Measurements from ENCODE around the gene ORMDL2. TPM values are rescaled to one million over a fixed set of nuclear protein-coding genes. Genes with fewer than 3 reads are reported as not detected.

Gene ORMDL2
- total RNA-seq, 3 donors from 2014 or later: 13.1 to 28.5 (median 21.0) TPM

GRCh38 chr12:55789171-55789570 lies 28.7 kb upstream of the ORMDL2 start:
- H3K27me3 ChIP-seq: no peaks in the 10 kb centered on the region
- intact Hi-C loops (cut with DNase I; ENCODE audit: low total_unique reads): no loop called here
- peaks cover 14% of the 10 kb centered on the region for H3K36me3 ChIP-seq
- DNase-seq (ENCODE audit: low spot score in 2 of 2): no peak
- TF ChIP-seq POLR2A (IDR thresholded peaks at IDR 0.05) (no peak), CTCF (IDR thresholded peaks at IDR 0.05) (no peak), POLR2AphosphoS5 (IDR thresholded peaks at IDR 0.05) (no peak)
- H3K4me1 ChIP-seq: no peaks in the 10 kb centered on the region
- no peak overlapping the region for H3K4me3 ChIP-seq
- no peak overlapping the region for H3K27ac ChIP-seq
- no peaks in the 10 kb centered on the region for H3K9me3 ChIP-seq

DNA sequence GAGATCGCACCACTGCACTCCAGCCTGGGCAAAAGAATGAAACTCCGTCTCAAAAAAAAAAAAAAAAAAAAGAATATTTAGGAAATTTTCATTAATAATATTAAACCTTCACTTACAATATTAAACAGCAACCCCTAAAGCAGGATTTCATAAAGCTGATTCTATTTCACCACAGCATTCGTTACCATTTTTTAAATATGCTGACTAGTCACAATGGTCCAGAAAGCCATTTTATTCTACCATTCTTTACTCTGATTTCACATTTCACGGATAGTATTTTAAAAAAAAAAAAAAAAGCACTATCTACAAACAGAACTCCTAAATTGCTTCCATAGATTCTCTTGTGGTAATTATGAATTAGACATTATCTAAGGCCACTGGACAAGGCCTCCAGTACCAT lies 27.9 kb upstream of the ORMDL2 start:
- H3K36me3 ChIP-seq: peaks cover 14% of the 10 kb centered on the region
- TF ChIP-seq POLR2AphosphoS5 (IDR thresholded peaks at IDR 0.05): no peak
- TF ChIP-seq POLR2A (IDR thresholded peaks at IDR 0.05): no peak
- no peak for TF ChIP-seq CTCF (IDR thresholded peaks at IDR 0.05)
- DNase-seq (ENCODE audit: low spot score in 2 of 2): no peak
- intact Hi-C loops (cut with DNase I; ENCODE audit: low total_unique reads): no loop called here
- no peaks in the 10 kb centered on the region for H3K4me1 ChIP-seq
- no peaks in the 10 kb centered on the region for H3K9me3 ChIP-seq
- no peak overlapping the region for H3K27ac ChIP-seq
- H3K27me3 ChIP-seq: no peaks in the 10 kb centered on the region
- H3K4me3 ChIP-seq: no peak overlapping the region

DNA sequence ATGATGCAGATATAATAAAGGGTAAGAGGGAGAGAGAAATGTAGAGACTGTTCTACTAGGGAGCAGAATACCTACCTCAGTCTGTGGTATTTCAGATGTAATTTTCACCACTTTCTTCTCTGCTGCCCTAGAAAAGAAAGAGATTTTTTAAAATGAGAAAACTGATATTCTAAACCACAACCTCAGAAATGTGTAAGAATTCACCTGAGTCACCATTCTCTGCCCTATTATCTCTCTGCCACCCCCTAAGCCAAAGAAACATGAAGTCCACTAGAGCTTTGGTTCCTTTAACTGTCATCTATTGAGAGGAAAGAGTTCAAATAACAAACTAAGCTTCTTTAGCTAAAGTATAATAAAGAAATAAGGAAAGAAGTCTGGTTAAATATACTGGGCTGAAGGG lies 21.9 kb upstream of the ORMDL2 start:
- no peak for DNase-seq (ENCODE audit: low spot score in 2 of 2)
- Histone ChIP-seq H3K27ac (no peak overlapping the region), H3K27me3 (no peaks in the 10 kb centered on the region), H3K9me3 (no peaks in the 10 kb centered on the region), H3K4me1 (no peaks in the 10 kb centered on the region), H3K4me3 (no peak overlapping the region), H3K36me3 (peaks cover 19% of the 10 kb centered on the region)
- intact Hi-C loops (cut with DNase I; ENCODE audit: low total_unique reads): no loop called here
- no peak for TF ChIP-seq POLR2AphosphoS5 (IDR thresholded peaks at IDR 0.05)
- no peak for TF ChIP-seq POLR2A (IDR thresholded peaks at IDR 0.05)
- TF ChIP-seq CTCF (IDR thresholded peaks at IDR 0.05): no peak

DNA sequence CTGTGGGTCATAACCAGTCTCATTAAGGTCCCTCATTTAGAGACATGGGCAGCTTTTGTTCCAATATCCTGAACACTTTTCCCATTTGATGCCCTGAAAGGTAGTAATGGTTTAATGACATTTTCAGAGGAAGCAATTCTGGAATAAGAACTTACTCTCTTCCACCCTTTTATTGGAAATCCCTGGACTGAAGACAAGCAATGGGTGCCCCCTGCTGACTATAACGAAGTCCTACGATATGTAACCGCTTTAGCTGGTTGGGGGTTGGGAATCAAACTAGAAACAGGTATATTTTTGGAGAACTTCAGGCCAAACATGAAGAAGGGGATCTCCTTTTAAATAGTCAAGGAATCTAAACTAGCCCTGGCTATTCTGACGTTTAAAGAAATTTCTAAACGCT lies 20.8 kb upstream of the ORMDL2 start:
- Histone ChIP-seq H3K27ac (no peak overlapping the region), H3K4me3 (no peak overlapping the region), H3K36me3 (peaks cover 19% of the 10 kb centered on the region), H3K27me3 (no peaks in the 10 kb centered on the region), H3K4me1 (no peaks in the 10 kb centered on the region), H3K9me3 (no peaks in the 10 kb centered on the region)
- intact Hi-C loops (cut with DNase I; ENCODE audit: low total_unique reads): no loop called here
- TF ChIP-seq POLR2AphosphoS5 (IDR thresholded peaks at IDR 0.05): no peak
- no peak for TF ChIP-seq POLR2A (IDR thresholded peaks at IDR 0.05)
- peak in 1 of 3 donors; percentile 19 for TF ChIP-seq CTCF (IDR thresholded peaks at IDR 0.05)
- DNase-seq (ENCODE audit: low spot score in 2 of 2): no peak

DNA sequence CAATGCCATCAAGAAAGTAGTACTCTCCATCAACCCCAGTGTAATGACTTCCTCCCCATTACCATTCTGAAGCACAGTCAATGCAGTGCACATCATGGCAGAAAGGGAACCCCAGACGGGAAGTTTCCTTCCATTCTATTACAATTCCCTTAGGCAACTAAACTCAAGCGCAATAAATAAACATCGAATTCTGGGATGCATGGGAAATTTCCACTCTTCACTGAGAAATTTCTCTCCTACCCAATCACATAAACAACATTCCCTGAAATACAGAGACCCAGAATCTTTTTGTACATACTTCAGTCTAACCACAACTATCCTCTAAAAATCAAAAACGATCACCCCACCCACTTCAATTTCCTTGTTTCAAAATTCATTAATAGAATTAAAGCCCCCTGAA lies 20.3 kb upstream of the ORMDL2 start:
- no peak for DNase-seq (ENCODE audit: low spot score in 2 of 2)
- H3K4me1 ChIP-seq: no peaks in the 10 kb centered on the region
- no peak overlapping the region for H3K4me3 ChIP-seq
- no peaks in the 10 kb centered on the region for H3K9me3 ChIP-seq
- H3K36me3 ChIP-seq: peaks cover 19% of the 10 kb centered on the region
- H3K27ac ChIP-seq: no peak overlapping the region
- TF ChIP-seq POLR2A (IDR thresholded peaks at IDR 0.05) (no peak), POLR2AphosphoS5 (IDR thresholded peaks at IDR 0.05) (no peak), CTCF (IDR thresholded peaks at IDR 0.05) (no peak)
- intact Hi-C loops (cut with DNase I; ENCODE audit: low total_unique reads): no loop called here
- H3K27me3 ChIP-seq: no peaks in the 10 kb centered on the region

Data from breast epithelium (tissue), 4 donors.